K562 (cell line): ENCODE measurements around the gene PSMD4. TPM values are rescaled to one million over a fixed set of nuclear protein-coding genes. Genes with fewer than 3 reads are reported as not detected.

ENCODE experiments used
- DACH1 ChIP-seq: fragments of 450-650 bp; IDR thresholded peaks from 2 replicates; pipeline ENCODE4 v1.6.1; 2018; ENCODE audit not compliant: partially characterized antibody
- DNMT1 ChIP-seq: fragments of 450-650 bp; IDR thresholded peaks from 2 replicates; pipeline ENCODE4 v1.6.1; 2016; ENCODE audit warnings: antibody characterized with exemption, mild to moderate bottlenecking
- ERF ChIP-seq: fragments of 450-650 bp; formaldehyde crosslinking; IDR thresholded peaks from 2 replicates; pipeline ENCODE4 v1.4.0; 2020; ENCODE audit warnings: mild to moderate bottlenecking, mixed read lengths
- ETV5 ChIP-seq: sonication (generic); formaldehyde crosslinking; IDR thresholded peaks from 2 replicates; pipeline ENCODE4 v1.4.0; 2020; ENCODE audit warnings: low read depth, mild to moderate bottlenecking, missing genetic modification reagents
- KLF10 ChIP-seq: fragments of 250-450 bp; sonication (Bioruptor Pico); IDR thresholded peaks from 2 replicates; pipeline ENCODE4 v1.6.1; 2021; ENCODE audit warnings: matching md5 sums
- MAFK ChIP-seq: IDR thresholded peaks from 2 replicates; pipeline ENCODE4 v1.6.1; 2011; ENCODE audit warnings: low read length, improper control_type of control experiment
- MEF2A ChIP-seq: IDR thresholded peaks from 2 replicates; pipeline ENCODE4 v1.6.1; 2011; ENCODE audit warnings: low read depth, mild to moderate bottlenecking, low read length, moderate library complexity; ENCODE audit not compliant: control insufficient read depth
- MXI1 ChIP-seq: IDR thresholded peaks from 2 replicates; pipeline ENCODE4 v1.6.1; 2011; ENCODE audit warnings: low read depth, mild to moderate bottlenecking, improper control_type of control experiment, low read length
- PRMT5 ChIP-seq: sonication (generic); formaldehyde crosslinking; IDR thresholded peaks from 2 replicates; pipeline ENCODE4 v1.5.0; 2020; ENCODE audit warnings: missing genetic modification reagents
- SAFB ChIP-seq: fragments of 200-400 bp; formaldehyde crosslinking; IDR thresholded peaks from 2 replicates; pipeline ENCODE4 v1.6.1; 2017; ENCODE audit warnings: low read depth, low read length, borderline replicate concordance
- XRCC3 ChIP-seq: fragments of 450-650 bp; IDR thresholded peaks from 2 replicates; pipeline ENCODE4 v1.6.1; 2017; ENCODE audit warnings: mild to moderate bottlenecking, moderate library complexity
- ZC3H8 ChIP-seq: fragments of 450-650 bp; IDR thresholded peaks from 2 replicates; pipeline ENCODE4 v1.6.1; 2017
- ZNF57 ChIP-seq: fragments of 450-650 bp; formaldehyde crosslinking; IDR thresholded peaks from 2 replicates; pipeline ENCODE4 v1.4.0; 2020; ENCODE audit warnings: mild to moderate bottlenecking, moderate library complexity
- ZNF668 ChIP-seq: fragments of 250-450 bp; sonication (Bioruptor Pico); IDR thresholded peaks from 2 replicates; pipeline ENCODE4 v1.8.0; 2022; ENCODE audit warnings: mild to moderate bottlenecking, inconsistent platforms
- polyA plus RNA-seq, 8 experiments: library from polyadenylated mRNA; depleted of rRNA in 4 of 8; stranded (reverse) in 5 of 8; unstranded in 3 of 8; fragments of >200 nt; fragmentation: Nextera tagmentation in 2 of 8; fragmentation: Illumina TruSeq in 1 of 8; extraction: Ambion mirVana in 2 of 8; extraction: Trizol in 1 of 8; gene quantifications; 2 replicates each; pipeline versions ENCODE4 v1.2.1 to v1.2.3, GENCODE V29; 2011 to 2014; ENCODE audit warnings: inconsistent platforms in 1 of 8, missing spikeins in 1 of 8
- total RNA-seq, 7 experiments: library from RNA; depleted of rRNA in 6 of 7; stranded (reverse); fragments of >200 nt in 6 of 7; fragmentation: Illumina TruSeq in 2 of 7; extraction: Trizol in 2 of 7; gene quantifications; 2 replicates each; pipeline versions ENCODE4 v1.2.1 to v1.2.3, GENCODE V29; 2011 to 2021; ENCODE audit warnings: low replicate concordance in 1 of 7
- TF ChIP-seq, protein P1 (sequence below): fragments of 200-800 bp; sonication (Bioruptor generic); IDR thresholded peaks from 2 replicates; pipeline ENCODE4 v1.6.1; 2016; ENCODE audit warnings: missing genetic modification characterization, missing compliant biosample characterization
- TF ChIP-seq, protein P2 (sequence below): fragments of 450-650 bp; IDR thresholded peaks from 2 replicates; pipeline ENCODE4 v1.6.1; 2016
- TF ChIP-seq, protein P3 (sequence below): sonication (generic); formaldehyde crosslinking; IDR thresholded peaks from 2 replicates; pipeline ENCODE4 v1.8.0; 2022; ENCODE audit warnings: mild to moderate bottlenecking, missing genetic modification reagents
- TF ChIP-seq, protein P4 (sequence below): sonication (generic); formaldehyde crosslinking; IDR thresholded peaks from 2 replicates; pipeline ENCODE4 v1.8.0; 2022; ENCODE audit warnings: mild to moderate bottlenecking, missing genetic modification reagents, borderline replicate concordance

The PSMD4 gene
- total and polyA plus RNA-seq, 9 of the 15 experiments (the other 6 are each of a cell fraction or from before 2014, with no cell fraction given), result 194 to 353 (median 295) TPM

DNA sequence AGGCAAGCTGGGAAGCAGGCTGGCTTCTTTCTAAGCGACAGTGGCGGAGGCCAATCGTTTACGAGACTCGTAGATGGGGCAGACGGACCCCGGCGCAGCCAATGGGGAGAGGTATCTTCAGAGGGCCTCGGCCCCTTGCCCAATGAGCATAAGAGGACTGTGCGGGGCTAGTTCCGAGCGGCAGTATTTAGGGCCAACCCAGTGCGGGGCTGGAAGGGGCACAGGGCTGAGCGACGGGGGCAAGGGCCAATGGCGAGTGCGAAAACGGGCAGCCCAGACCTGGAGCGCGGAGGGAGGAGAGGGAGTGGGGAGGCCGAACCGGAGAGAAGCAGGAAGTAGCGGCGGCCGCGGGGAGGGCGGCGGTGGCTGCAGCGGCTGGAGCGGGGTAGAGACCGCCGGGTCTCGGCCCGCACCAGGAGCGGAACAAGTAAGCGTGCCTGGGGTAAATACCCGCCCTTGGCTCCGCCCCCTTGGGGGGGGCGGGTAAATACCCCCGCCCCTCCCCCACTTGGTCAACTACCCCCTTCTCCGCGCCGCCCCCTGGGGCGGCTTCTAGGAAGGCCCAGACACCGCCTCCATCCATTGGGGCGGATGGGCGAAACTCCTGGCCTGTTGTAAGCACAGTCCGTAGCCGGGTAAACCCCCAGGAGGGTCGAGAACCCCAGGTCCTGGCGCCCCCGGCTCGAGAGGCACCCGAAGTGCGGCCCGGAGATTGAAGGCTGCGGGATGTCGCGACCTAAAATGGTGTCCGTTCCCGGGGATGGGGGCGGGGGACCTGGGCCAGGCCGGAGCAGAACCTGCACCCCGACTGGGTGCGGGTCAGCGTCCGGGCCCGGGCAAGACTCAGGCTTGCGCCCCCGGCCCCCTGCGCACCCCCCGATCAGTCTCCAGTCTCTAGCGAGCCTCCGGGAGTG, 27.7 kb downstream of the PSMD4 start, which contains the start of gene ZNF687 (continued):
- TF ChIP-seq, protein P1, sequence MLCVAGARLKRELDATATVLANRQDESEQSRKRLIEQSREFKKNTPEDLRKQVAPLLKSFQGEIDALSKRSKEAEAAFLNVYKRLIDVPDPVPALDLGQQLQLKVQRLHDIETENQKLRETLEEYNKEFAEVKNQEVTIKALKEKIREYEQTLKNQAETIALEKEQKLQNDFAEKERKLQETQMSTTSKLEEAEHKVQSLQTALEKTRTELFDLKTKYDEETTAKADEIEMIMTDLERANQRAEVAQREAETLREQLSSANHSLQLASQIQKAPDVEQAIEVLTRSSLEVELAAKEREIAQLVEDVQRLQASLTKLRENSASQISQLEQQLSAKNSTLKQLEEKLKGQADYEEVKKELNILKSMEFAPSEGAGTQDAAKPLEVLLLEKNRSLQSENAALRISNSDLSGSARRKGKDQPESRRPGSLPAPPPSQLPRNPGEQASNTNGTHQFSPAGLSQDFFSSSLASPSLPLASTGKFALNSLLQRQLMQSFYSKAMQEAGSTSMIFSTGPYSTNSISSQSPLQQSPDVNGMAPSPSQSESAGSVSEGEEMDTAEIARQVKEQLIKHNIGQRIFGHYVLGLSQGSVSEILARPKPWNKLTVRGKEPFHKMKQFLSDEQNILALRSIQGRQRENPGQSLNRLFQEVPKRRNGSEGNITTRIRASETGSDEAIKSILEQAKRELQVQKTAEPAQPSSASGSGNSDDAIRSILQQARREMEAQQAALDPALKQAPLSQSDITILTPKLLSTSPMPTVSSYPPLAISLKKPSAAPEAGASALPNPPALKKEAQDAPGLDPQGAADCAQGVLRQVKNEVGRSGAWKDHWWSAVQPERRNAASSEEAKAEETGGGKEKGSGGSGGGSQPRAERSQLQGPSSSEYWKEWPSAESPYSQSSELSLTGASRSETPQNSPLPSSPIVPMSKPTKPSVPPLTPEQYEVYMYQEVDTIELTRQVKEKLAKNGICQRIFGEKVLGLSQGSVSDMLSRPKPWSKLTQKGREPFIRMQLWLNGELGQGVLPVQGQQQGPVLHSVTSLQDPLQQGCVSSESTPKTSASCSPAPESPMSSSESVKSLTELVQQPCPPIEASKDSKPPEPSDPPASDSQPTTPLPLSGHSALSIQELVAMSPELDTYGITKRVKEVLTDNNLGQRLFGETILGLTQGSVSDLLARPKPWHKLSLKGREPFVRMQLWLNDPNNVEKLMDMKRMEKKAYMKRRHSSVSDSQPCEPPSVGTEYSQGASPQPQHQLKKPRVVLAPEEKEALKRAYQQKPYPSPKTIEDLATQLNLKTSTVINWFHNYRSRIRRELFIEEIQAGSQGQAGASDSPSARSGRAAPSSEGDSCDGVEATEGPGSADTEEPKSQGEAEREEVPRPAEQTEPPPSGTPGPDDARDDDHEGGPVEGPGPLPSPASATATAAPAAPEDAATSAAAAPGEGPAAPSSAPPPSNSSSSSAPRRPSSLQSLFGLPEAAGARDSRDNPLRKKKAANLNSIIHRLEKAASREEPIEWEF (CRISPR knock-in tag), result no peak
- TF ChIP-seq SAFB (no peak), MXI1 (no peak), PRMT5 (CRISPR knock-in tag) (no peak), DNMT1 (no peak), ERF (no peak), KLF10 (CRISPR knock-in tag) (no peak), ZC3H8 (0 out of 2 replicates have a peak, but pooled peaks have one; percentile 33), DACH1 (no peak), MEF2A (no peak), ZNF57 (CRISPR knock-in tag) (0 out of 2 replicates have a peak, but pooled peaks have one; percentile 47), ZNF668 (no peak), XRCC3 (no peak), MAFK (no peak; the same call in 1 of the 2 replicates), ETV5 (peak; percentile 41; the same call in 1 of the 2 replicates)
- TF ChIP-seq, protein P2, sequence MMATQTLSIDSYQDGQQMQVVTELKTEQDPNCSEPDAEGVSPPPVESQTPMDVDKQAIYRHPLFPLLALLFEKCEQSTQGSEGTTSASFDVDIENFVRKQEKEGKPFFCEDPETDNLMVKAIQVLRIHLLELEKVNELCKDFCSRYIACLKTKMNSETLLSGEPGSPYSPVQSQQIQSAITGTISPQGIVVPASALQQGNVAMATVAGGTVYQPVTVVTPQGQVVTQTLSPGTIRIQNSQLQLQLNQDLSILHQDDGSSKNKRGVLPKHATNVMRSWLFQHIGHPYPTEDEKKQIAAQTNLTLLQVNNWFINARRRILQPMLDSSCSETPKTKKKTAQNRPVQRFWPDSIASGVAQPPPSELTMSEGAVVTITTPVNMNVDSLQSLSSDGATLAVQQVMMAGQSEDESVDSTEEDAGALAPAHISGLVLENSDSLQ, result peak; percentile 100
- TF ChIP-seq, protein P3, sequence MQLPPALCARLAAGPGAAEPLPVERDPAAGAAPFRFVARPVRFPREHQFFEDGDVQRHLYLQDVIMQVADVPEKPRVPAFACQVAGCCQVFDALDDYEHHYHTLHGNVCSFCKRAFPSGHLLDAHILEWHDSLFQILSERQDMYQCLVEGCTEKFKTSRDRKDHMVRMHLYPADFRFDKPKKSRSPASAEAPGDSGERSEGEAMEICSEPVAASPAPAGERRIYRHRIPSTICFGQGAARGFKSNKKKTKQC (CRISPR knock-in tag), result no peak; the same call in 1 of the 2 replicates
- TF ChIP-seq, protein P4, sequence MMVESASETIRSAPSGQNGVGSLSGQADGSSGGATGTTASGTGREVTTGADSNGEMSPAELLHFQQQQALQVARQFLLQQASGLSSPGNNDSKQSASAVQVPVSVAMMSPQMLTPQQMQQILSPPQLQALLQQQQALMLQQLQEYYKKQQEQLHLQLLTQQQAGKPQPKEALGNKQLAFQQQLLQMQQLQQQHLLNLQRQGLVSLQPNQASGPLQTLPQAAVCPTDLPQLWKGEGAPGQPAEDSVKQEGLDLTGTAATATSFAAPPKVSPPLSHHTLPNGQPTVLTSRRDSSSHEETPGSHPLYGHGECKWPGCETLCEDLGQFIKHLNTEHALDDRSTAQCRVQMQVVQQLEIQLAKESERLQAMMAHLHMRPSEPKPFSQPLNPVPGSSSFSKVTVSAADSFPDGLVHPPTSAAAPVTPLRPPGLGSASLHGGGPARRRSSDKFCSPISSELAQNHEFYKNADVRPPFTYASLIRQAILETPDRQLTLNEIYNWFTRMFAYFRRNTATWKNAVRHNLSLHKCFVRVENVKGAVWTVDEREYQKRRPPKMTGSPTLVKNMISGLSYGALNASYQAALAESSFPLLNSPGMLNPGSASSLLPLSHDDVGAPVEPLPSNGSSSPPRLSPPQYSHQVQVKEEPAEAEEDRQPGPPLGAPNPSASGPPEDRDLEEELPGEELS (CRISPR knock-in tag), result no peak
